BJ (cell line): ENCODE data around the gene SND1. TPM values are rescaled to one million over a fixed set of nuclear protein-coding genes. Genes with fewer than 3 reads are reported as not detected.

Source experiments
- CTCF ChIA-PET: fragments of 350-600 bp; formaldehyde crosslinking; extraction: SDS; loops from one replicate; lab custom pipeline; 2021; ENCODE audit warnings: antibody characterized with exemption, inconsistent platforms; lab: Yijun Ruan, JAX
- POLR2A ChIA-PET: fragments of 300-600 bp; sonication (Branson Sonifier 250); formaldehyde crosslinking; extraction: SDS; loops from one replicate; lab custom pipeline; 2021; ENCODE audit warnings: antibody characterized with exemption; lab: Charles Lee
- DNase-seq: peaks from one replicate; pipeline ENCODE4 v3.0.0-alpha.2; 2011; ENCODE audit warnings: low read depth
- H3K27me3 ChIP-seq: 2 replicates; pipeline ENCODE4 v1.6.0; 2011; ENCODE audit warnings: low read length; ENCODE audit not compliant: control insufficient read depth, insufficient read depth
- H3K36me3 ChIP-seq: 2 replicates; pipeline ENCODE4 v1.5.1; 2011; ENCODE audit warnings: low read length; ENCODE audit not compliant: control insufficient read depth, insufficient read depth
- H3K4me3 ChIP-seq: 2 replicates; pipeline ENCODE4 v1.5.1; 2011; ENCODE audit warnings: low read depth, mild to moderate bottlenecking, control low read depth, low read length
- polyA plus RNA-seq: library from polyadenylated mRNA; depleted of rRNA; stranded (reverse); fragments of >200 nt; gene quantifications from 2 replicates; pipeline ENCODE4 v1.2.3, GENCODE V29; 2011
- TF ChIP-seq, protein P1 (sequence below): IDR thresholded peaks from 2 replicates; pipeline ENCODE4 v1.5.1; 2011; ENCODE audit warnings: low read depth, mild to moderate bottlenecking, control low read depth, inconsistent platforms, low read length, moderate library complexity; ENCODE audit not compliant: insufficient read depth

SND1 gene
- polyA plus RNA-seq, 1 experiment: 203 TPM

DNA sequence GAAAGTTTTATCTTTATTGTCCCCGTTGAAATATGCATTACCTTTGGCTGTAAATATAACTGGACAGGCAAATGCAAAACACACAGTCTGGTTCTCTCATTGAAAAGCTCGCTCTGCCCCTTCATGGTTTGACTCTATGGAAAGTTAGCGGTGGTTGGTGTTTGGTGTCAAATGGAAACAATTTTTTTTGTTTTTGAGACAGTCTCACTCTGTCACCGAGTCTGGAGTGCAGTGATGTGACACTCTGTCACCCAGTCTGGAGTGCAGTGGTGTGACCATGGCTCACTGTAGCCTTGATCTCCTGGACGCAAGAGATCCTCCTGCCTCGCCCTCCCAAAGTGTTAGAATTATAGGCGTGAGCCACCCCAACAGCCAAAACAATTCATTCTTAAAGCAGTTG is 229.6 kb downstream of the SND1 start:
- no peak for DNase-seq
- CTCF ChIA-PET: interaction anchor here (1.2 kb wide), 1 partner anchor 24 kb away, joined by 4 read pairs; no protein-coding TSS in a partner anchor
- H3K4me3 ChIP-seq: no peak overlapping the region
- POLR2A ChIA-PET: no interaction called here
- TF ChIP-seq, protein P1, sequence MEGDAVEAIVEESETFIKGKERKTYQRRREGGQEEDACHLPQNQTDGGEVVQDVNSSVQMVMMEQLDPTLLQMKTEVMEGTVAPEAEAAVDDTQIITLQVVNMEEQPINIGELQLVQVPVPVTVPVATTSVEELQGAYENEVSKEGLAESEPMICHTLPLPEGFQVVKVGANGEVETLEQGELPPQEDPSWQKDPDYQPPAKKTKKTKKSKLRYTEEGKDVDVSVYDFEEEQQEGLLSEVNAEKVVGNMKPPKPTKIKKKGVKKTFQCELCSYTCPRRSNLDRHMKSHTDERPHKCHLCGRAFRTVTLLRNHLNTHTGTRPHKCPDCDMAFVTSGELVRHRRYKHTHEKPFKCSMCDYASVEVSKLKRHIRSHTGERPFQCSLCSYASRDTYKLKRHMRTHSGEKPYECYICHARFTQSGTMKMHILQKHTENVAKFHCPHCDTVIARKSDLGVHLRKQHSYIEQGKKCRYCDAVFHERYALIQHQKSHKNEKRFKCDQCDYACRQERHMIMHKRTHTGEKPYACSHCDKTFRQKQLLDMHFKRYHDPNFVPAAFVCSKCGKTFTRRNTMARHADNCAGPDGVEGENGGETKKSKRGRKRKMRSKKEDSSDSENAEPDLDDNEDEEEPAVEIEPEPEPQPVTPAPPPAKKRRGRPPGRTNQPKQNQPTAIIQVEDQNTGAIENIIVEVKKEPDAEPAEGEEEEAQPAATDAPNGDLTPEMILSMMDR: no peak
- no peaks in the 10 kb centered on the region for H3K36me3 ChIP-seq
- H3K27me3 ChIP-seq: no peaks in the 10 kb centered on the region

DNA sequence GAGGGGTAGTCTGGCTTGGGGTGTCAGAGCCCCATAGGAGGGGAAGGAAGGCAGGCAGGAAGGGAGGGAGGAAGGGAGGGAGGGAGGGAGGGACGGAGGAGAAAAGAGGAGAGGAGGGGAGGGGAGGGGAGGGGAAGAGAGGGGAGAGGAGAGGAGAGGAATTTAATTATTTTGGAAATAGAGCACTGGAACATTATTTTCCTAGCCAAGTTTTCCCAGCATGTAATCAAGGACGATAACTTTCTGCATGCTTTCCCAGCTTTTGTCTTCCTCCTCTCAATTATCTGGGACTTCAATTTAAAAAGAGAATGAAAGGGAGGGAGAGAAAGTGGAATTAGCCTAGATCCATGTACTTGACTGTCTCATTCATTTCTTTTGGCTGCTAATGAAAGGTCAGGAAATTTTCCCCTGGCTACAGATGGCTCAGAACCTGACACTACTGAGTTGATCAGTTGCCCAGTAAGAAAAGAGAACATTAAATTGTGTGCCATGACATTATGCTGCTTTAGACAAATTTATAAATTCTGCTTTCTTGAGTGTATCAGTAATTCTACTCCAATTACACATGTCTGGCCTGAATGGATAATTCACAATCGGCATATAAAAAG is 230.4 kb downstream of the SND1 start:
- Histone ChIP-seq H3K4me3 (no peak overlapping the region), H3K27me3 (no peaks in the 10 kb centered on the region), H3K36me3 (no peaks in the 10 kb centered on the region)
- ChIA-PET CTCF (no interaction called here), POLR2A (no interaction called here)
- TF ChIP-seq, protein P1: no peak
- no peak for DNase-seq

DNA sequence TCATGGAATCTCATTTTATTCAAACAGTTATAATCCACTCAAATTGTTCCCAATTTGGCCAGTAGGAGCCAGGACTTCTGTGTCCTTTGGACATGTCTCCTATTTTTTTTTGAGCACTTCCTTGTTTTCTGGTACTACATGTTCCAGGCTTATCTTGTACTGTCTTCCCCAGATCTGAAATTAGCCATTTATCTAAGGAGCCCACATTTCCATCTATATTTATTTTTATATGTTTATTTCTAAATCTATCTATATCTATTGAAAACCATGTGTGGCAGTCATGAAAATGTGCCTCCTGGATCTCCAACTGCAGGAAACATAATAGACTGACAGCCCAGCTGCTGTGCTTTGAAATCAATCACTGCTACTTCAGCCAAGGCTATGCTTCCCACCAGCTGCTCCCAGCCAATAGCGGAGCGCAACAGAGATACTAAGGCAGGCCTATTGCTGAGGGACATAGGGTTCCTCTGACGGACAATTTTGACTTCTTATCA is 232.1 kb downstream of the SND1 start:
- no peaks in the 10 kb centered on the region for H3K27me3 ChIP-seq
- DNase-seq: no peak
- H3K36me3 ChIP-seq: no peaks in the 10 kb centered on the region
- ChIA-PET CTCF (no interaction called here), POLR2A (no interaction called here)
- TF ChIP-seq, protein P1: no peak
- H3K4me3 ChIP-seq: no peak overlapping the region

DNA sequence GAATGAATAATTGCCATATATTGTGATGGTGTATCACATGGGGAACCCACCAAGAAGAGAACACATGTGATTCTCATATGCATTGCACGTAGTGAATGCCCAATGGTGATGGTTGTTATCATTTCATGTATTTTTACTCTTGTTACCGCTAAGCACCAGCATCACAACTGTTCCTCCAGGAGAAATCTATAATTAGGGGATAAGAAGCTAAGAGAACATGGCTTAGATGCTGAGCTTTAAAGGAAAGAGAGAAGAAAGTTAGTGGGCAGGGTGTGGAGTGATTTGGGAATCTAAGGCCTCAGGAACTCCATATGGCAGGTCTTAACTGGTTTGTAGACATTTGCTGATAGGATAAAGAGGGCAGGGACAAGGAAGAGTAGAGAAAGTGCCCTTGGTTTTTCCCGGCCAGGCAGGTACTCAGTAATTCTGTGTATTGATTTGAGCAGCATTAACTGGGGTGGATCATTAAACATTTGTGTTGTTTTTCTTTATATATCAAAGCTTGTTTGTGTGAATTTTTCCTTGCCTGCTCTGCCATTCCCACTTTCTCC is 233.3 kb downstream of the SND1 start:
- H3K36me3 ChIP-seq: no peaks in the 10 kb centered on the region
- CTCF ChIA-PET: no interaction called here
- POLR2A ChIA-PET: no interaction called here
- DNase-seq: no peak
- H3K4me3 ChIP-seq: no peak overlapping the region
- TF ChIP-seq, protein P1: no peak
- no peaks in the 10 kb centered on the region for H3K27me3 ChIP-seq

DNA sequence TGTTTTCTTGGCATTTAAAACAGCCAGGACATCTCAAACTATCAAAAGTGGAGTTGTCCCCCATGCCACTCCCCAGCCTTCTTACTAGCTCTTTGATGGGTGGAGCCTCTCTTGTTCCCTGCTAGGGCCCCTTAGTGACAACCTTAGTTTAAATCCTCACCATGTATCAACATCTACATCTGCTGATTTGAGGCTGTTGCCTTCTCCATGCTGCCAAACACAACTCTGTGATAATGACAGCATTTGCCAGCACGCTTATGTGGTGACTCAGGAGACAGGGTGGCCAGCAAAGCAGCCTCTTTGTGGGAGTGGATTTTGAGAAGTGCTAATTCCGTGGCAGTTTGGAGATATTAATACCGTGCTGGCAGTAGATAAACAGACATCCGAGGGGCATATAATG is 233.8 kb downstream of the SND1 start:
- DNase-seq: no peak
- Histone ChIP-seq H3K4me3 (no peak overlapping the region), H3K36me3 (no peaks in the 10 kb centered on the region), H3K27me3 (no peaks in the 10 kb centered on the region)
- TF ChIP-seq, protein P1: no peak
- ChIA-PET POLR2A (no interaction called here), CTCF (no interaction called here)
